ENCODE data around the gene GATB.

Gene GATB, protein sequence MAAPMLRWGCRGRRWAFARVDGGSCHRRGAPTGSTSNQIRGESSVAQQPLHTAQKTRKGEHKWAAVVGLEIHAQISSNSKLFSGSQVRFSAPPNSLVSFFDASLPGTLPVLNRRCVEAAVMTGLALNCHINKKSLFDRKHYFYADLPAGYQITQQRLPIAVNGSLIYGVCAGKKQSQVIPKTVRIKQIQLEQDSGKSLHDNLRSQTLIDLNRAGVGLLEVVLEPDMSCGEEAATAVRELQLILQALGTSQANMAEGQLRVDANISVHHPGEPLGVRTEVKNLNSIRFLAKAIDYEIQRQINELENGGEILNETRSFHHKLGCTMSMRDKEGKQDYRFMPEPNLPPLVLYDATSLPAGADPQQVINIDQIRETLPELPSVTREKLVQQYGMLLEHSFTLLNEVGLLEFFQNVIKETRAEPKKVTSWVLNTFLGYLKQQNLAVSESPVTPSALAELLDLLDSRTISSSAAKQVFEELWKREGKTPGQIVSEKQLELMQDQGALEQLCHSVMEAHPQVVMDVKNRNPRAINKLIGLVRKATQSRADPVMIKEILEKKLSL

DNA sequence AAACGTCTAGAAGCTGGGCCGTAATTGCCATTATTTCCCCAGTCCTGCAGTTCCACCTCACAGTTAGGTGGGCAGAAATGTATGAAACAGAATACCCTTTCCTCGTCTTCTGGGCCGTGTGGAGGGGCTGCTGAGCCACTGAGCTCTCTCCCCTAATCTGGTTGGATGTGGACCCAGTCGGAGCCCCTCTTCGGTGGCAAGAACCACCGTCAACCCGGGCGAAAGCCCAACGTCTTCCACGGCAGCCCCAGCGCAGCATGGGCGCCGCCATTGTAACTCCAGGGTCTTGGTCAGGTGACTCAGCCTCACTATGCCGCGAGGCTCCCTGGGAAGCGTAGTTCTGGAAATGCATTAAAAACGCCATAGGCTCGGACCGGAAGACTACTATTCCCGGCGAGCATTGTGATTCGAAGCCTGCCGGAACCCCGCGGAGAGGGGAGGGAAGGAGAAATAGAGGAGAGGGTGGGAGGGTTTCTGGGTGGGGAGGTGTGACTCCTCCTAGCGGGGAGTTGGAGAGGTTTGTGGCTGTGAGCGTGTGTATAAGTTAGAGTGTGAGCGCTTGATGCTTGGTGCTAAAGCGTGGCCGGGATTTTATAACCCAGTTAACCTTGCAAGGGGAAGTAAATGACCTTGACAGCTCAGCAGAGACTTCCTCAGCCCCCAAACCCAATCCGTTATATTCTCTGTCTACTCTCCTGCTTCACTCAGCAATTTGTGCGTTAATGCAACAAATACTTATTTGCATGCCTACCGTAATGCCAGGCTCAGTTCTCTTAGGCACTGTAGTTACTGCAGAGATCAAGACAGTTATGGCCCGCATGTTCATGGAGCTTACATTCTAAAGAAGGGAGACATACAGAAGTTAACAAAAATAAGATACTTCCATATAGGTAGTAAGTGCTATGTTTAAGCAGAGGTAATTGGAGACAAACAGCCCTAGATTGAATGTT is at the start of gene GATB:
Gene GATB (minus strand): TSS at position 296 of the 950 bp plus-strand sequence. CDS start 25 bp downstream, at position 271.
- no peaks in the 10 kb centered on the region for H3K27me3 ChIP-seq (ENCODE audit: low read depth, low read length)
- peaks cover 6% of the 10 kb centered on the region; the same call in 1 of the 2 replicates for H3K79me2 ChIP-seq (ENCODE audit: low read length)
- H2AFZ ChIP-seq (ENCODE audit: low read depth, low read length) = peak within 1 kb of the TSS; percentile 98
- peak within 1 kb of the TSS; percentile 55 for H3K27ac ChIP-seq (ENCODE audit: low read length)
- H3K4me1 ChIP-seq (ENCODE audit: low read length) = peaks cover 14% of the 10 kb centered on the region
- TF ChIP-seq, protein P1, sequence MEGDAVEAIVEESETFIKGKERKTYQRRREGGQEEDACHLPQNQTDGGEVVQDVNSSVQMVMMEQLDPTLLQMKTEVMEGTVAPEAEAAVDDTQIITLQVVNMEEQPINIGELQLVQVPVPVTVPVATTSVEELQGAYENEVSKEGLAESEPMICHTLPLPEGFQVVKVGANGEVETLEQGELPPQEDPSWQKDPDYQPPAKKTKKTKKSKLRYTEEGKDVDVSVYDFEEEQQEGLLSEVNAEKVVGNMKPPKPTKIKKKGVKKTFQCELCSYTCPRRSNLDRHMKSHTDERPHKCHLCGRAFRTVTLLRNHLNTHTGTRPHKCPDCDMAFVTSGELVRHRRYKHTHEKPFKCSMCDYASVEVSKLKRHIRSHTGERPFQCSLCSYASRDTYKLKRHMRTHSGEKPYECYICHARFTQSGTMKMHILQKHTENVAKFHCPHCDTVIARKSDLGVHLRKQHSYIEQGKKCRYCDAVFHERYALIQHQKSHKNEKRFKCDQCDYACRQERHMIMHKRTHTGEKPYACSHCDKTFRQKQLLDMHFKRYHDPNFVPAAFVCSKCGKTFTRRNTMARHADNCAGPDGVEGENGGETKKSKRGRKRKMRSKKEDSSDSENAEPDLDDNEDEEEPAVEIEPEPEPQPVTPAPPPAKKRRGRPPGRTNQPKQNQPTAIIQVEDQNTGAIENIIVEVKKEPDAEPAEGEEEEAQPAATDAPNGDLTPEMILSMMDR (IDR thresholded peaks at IDR 0.05; ENCODE audit: low read depth, low read length) = peak; percentile 58
- TF ChIP-seq EZH2phosphoT487 (IDR thresholded peaks at IDR 0.05; ENCODE audit: low read depth) = no peak
- H3K4me3 ChIP-seq (ENCODE audit: low read length) = peak within 1 kb of the TSS; percentile 85
- peaks cover 3% of the 10 kb centered on the region for H3K36me3 ChIP-seq (replicated peaks; ENCODE audit: low read depth, low read length)
- H4K20me1 ChIP-seq (ENCODE audit: insufficient read depth, low read length) = no peaks in the 10 kb centered on the region
- H3K4me2 ChIP-seq (ENCODE audit: low read length) = peak within 1 kb of the TSS; percentile 88
- no peaks in the 10 kb centered on the region for H3K9me3 ChIP-seq (ENCODE audit: insufficient read depth, low read length)
- H3K9ac ChIP-seq (ENCODE audit: low read length) = peak within 1 kb of the TSS; percentile 73

- H3K4me3 ChIP-seq (ENCODE audit: low read length) = no peak overlapping the region
- H3K27ac ChIP-seq (ENCODE audit: low read length) = no peak overlapping the region
Observed at GRCh38 chr4:151810476-151810875, 49.7 kb upstream of the GATB start.

GRCh38 chr4:151809716-151810115 is 48.9 kb upstream of the GATB start:
- no peak overlapping the region for H2AFZ ChIP-seq (ENCODE audit: low read depth, low read length)
- no peaks in the 10 kb centered on the region for H3K36me3 ChIP-seq (replicated peaks; ENCODE audit: low read depth, low read length)
- TF ChIP-seq EZH2phosphoT487 (IDR thresholded peaks at IDR 0.05; ENCODE audit: low read depth) = no peak
- TF ChIP-seq, protein P1 (IDR thresholded peaks at IDR 0.05; ENCODE audit: low read depth, low read length) = no peak
- no peak overlapping the region for H3K4me2 ChIP-seq (ENCODE audit: low read length)
- H4K20me1 ChIP-seq (ENCODE audit: insufficient read depth, low read length) = no peaks in the 10 kb centered on the region
- H3K27me3 ChIP-seq (ENCODE audit: low read depth, low read length) = no peaks in the 10 kb centered on the region
- no peak overlapping the region for H3K4me3 ChIP-seq (ENCODE audit: low read length)
- H3K79me2 ChIP-seq (ENCODE audit: low read length) = no peaks in the 10 kb centered on the region
- H3K9me3 ChIP-seq (ENCODE audit: insufficient read depth, low read length) = no peaks in the 10 kb centered on the region
- no peak overlapping the region for H3K27ac ChIP-seq (ENCODE audit: low read length)
- no peaks in the 10 kb centered on the region for H3K4me1 ChIP-seq (ENCODE audit: low read length)
- H3K9ac ChIP-seq (ENCODE audit: low read length) = no peak overlapping the region

More at GRCh38 chr4:151810476-151810875, 49.7 kb upstream of the GATB start:
- TF ChIP-seq EZH2phosphoT487 (IDR thresholded peaks at IDR 0.05; ENCODE audit: low read depth) = no peak
- TF ChIP-seq, protein P1 (IDR thresholded peaks at IDR 0.05; ENCODE audit: low read depth, low read length) = no peak
- Histone ChIP-seq H3K4me2 (ENCODE audit: low read length) (no peak overlapping the region), H3K79me2 (ENCODE audit: low read length) (no peaks in the 10 kb centered on the region), H3K4me1 (ENCODE audit: low read length) (no peaks in the 10 kb centered on the region), H3K36me3 (replicated peaks; ENCODE audit: low read depth, low read length) (no peaks in the 10 kb centered on the region), H3K27me3 (ENCODE audit: low read depth, low read length) (no peaks in the 10 kb centered on the region), H4K20me1 (ENCODE audit: insufficient read depth, low read length) (no peaks in the 10 kb centered on the region), H3K9ac (ENCODE audit: low read length) (no peak overlapping the region), H3K9me3 (ENCODE audit: insufficient read depth, low read length) (no peaks in the 10 kb centered on the region), H2AFZ (ENCODE audit: low read depth, low read length) (peak overlapping the region; percentile 13; the same call in 1 of the 2 replicates)
